ENCODE results near the gene MVK.

- TF ChIP-seq CTCF (conservative IDR thresholded peaks at IDR 0.05; ENCODE audit: low read depth in 2 of 2), result no peak
- TF ChIP-seq ETS1 (IDR thresholded peaks at IDR 0.05), result no peak
- TF ChIP-seq EZH2phosphoT487 (IDR thresholded peaks at IDR 0.05; ENCODE audit: unreplicated experiment), result no peak
- no peak for TF ChIP-seq POLR2AphosphoS5 (IDR thresholded peaks at IDR 0.05; ENCODE audit: low read depth)
- TF ChIP-seq EZH2 (IDR thresholded peaks at IDR 0.05; ENCODE audit: low read depth, unreplicated experiment), result no peak
- no peak for TF ChIP-seq REST (IDR thresholded peaks at IDR 0.05; ENCODE audit: unreplicated experiment)
- TF ChIP-seq CREB1 (CRISPR knock-in tag; IDR thresholded peaks at IDR 0.05; ENCODE audit: low read depth), result no peak
- TF ChIP-seq ZNF114 (CRISPR knock-in tag; IDR thresholded peaks at IDR 0.05), result no peak
- TF ChIP-seq, protein P1, sequence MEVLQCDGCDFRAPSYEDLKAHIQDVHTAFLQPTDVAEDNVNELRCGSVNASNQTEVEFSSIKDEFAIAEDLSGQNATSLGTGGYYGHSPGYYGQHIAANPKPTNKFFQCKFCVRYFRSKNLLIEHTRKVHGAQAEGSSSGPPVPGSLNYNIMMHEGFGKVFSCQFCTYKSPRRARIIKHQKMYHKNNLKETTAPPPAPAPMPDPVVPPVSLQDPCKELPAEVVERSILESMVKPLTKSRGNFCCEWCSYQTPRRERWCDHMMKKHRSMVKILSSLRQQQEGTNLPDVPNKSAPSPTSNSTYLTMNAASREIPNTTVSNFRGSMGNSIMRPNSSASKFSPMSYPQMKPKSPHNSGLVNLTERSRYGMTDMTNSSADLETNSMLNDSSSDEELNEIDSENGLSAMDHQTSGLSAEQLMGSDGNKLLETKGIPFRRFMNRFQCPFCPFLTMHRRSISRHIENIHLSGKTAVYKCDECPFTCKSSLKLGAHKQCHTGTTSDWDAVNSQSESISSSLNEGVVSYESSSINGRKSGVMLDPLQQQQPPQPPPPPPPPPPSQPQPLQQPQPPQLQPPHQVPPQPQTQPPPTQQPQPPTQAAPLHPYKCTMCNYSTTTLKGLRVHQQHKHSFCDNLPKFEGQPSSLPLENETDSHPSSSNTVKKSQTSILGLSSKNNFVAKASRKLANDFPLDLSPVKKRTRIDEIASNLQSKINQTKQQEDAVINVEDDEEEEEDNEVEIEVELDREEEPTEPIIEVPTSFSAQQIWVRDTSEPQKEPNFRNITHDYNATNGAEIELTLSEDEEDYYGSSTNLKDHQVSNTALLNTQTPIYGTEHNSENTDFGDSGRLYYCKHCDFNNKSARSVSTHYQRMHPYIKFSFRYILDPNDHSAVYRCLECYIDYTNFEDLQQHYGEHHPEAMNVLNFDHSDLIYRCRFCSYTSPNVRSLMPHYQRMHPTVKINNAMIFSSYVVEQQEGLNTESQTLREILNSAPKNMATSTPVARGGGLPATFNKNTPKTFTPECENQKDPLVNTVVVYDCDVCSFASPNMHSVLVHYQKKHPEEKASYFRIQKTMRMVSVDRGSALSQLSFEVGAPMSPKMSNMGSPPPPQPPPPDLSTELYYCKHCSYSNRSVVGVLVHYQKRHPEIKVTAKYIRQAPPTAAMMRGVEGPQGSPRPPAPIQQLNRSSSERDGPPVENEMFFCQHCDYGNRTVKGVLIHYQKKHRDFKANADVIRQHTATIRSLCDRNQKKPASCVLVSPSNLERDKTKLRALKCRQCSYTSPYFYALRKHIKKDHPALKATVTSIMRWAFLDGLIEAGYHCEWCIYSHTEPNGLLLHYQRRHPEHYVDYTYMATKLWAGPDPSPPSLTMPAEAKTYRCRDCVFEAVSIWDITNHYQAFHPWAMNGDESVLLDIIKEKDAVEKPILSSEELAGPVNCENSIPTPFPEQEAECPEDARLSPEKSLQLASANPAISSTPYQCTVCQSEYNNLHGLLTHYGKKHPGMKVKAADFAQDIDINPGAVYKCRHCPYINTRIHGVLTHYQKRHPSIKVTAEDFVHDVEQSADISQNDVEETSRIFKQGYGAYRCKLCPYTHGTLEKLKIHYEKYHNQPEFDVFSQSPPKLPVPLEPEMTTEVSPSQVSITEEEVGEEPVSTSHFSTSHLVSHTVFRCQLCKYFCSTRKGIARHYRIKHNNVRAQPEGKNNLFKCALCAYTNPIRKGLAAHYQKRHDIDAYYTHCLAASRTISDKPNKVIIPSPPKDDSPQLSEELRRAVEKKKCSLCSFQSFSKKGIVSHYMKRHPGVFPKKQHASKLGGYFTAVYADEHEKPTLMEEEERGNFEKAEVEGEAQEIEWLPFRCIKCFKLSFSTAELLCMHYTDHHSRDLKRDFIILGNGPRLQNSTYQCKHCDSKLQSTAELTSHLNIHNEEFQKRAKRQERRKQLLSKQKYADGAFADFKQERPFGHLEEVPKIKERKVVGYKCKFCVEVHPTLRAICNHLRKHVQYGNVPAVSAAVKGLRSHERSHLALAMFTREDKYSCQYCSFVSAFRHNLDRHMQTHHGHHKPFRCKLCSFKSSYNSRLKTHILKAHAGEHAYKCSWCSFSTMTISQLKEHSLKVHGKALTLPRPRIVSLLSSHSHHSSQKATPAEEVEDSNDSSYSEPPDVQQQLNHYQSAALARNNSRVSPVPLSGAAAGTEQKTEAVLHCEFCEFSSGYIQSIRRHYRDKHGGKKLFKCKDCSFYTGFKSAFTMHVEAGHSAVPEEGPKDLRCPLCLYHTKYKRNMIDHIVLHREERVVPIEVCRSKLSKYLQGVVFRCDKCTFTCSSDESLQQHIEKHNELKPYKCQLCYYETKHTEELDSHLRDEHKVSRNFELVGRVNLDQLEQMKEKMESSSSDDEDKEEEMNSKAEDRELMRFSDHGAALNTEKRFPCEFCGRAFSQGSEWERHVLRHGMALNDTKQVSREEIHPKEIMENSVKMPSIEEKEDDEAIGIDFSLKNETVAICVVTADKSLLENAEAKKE (CRISPR knock-in tag; IDR thresholded peaks at IDR 0.05), result no peak
- no peak for TF ChIP-seq NANOG (IDR thresholded peaks at IDR 0.05; ENCODE audit: borderline replicate concordance)
- no peak for TF ChIP-seq ZNF331 (CRISPR knock-in tag; IDR thresholded peaks at IDR 0.05; ENCODE audit: low read depth)
Observed at GRCh38 chr12:109606320-109607028, 32.9 kb downstream of the MVK start.
